Upper lobe of left lung (tissue), 6 donors: Measurements from ENCODE around the gene MT1B. TPM values are rescaled to one million over a fixed set of nuclear protein-coding genes. Genes with fewer than 3 reads are reported as not detected.

ENCODE experiments used
- ATAC-seq, 2 donors: fragments of 200-7000 bp; cut with Tn5 transposase; one replicate each; pipeline ENCODE4 v1.9.1; 2022; ENCODE audit warnings: mild to moderate bottlenecking in 2 of 2, moderate library complexity in 2 of 2; ENCODE audit not compliant: low FRiP score in 2 of 2
- DNase-seq, 2 donors: peaks; one replicate each; pipeline ENCODE4 v3.0.0-alpha.2; 2019 to 2020
- H3K27ac ChIP-seq, 4 donors: fragments of 200-600 bp; sonication (generic); one replicate each; pipeline ENCODE4 v1.5.1; 2016 to 2019
- H3K27me3 ChIP-seq, 4 donors: fragments of 200-600 bp; sonication (generic); one replicate each; pipeline ENCODE4 v1.5.1; 2017 to 2019
- H3K36me3 ChIP-seq, 4 donors: fragments of 200-600 bp; sonication (generic); one replicate each; pipeline ENCODE4 v1.5.1; 2016 to 2019
- H3K4me1 ChIP-seq, 4 donors: fragments of 200-600 bp; sonication (generic); one replicate each; pipeline ENCODE4 v1.5.1; 2018 to 2019
- H3K4me3 ChIP-seq, 4 donors: fragments of 200-600 bp; sonication (generic); one replicate each; pipeline ENCODE4 v1.5.1; 2017 to 2019; ENCODE audit warnings: mild to moderate bottlenecking in 2 of 4, moderate library complexity in 1 of 4
- H3K9me3 ChIP-seq, 4 donors: fragments of 200-600 bp; sonication (generic); one replicate each; pipeline ENCODE4 v1.5.1; 2018 to 2019
- CTCF ChIP-seq, 6 experiments: fragments of 450-650 bp in 4 of 6; fragments of 200-600 bp in 2 of 6; sonication (generic) in 2 of 6; IDR thresholded peaks; one replicate each; pipeline ENCODE4 v1.5.1; 2016 to 2019; ENCODE audit warnings: antibody characterized with exemption in 6 of 6
- EP300 ChIP-seq, 4 donors: sonication (generic); formaldehyde crosslinking; IDR thresholded peaks; one replicate each; pipeline ENCODE4 v1.5.1; 2017; ENCODE audit warnings: antibody characterized with exemption in 4 of 4, control low read depth in 2 of 4
- POLR2A ChIP-seq, 4 donors: fragments of 450-650 bp; IDR thresholded peaks; one replicate each; pipeline ENCODE4 v1.5.1; 2016 to 2017; ENCODE audit warnings: antibody characterized with exemption in 4 of 4, mild to moderate bottlenecking in 2 of 4
- POLR2AphosphoS5 ChIP-seq, 2 donors: sonication (generic); formaldehyde crosslinking; IDR thresholded peaks; one replicate each; pipeline ENCODE4 v1.5.1; 2017; ENCODE audit warnings: antibody characterized with exemption in 2 of 2
- WGBS, 2 donors: methylation state at CpG; one replicate each; pipeline ENCODE4 v1.1.5; 2017 to 2018; 5-methylcytosine and 5-hydroxymethylcytosine counted together
- total RNA-seq, 6 donors: library from RNA; depleted of rRNA in 4 of 6; stranded (reverse); fragments of >200 nt in 4 of 6; gene quantifications; one replicate each; pipeline versions ENCODE4 v1.1.0 to v1.2.1, GENCODE V29; 2016 to 2021
- donor health status: DM: no; HTN: no; CAD: no; lungs with moderate emphysema.
- donor health status: DM: no; HTN: yes; CAD: no; lungs with severe emphysema.

Gene MT1B
- total RNA-seq, 6 donors from 2014 or later = not detected

GRCh38 chr16:56628486-56629350, 23.0 kb upstream of the MT1B start:
- no peaks in the 10 kb centered on the region for H3K36me3 ChIP-seq
- H3K27ac ChIP-seq = peak overlapping the region; percentile 17 to 53 (median 33)
- ATAC-seq = no peak
- TF ChIP-seq EP300 (IDR thresholded peaks at IDR 0.05) = no peak
- DNase-seq = no peak
- peaks cover 9 to 49% (median 20%) of the 10 kb centered on the region in 4 donors for H3K4me1 ChIP-seq
- peaks cover 0 to 7% (median 1%) of the 10 kb centered on the region in 4 donors for H3K27me3 ChIP-seq
- WGBS, 2 donors = 74 to 79% methylated on average over 8 to 9 of the region's 9 CpGs
- H3K4me3 ChIP-seq = no peak overlapping the region
- no peaks in the 10 kb centered on the region for H3K9me3 ChIP-seq

- WGBS, 2 donors = 86 to 95% methylated on average over 3 of the region's 3 CpGs
- ATAC-seq = no peak
- H3K27ac ChIP-seq = peak overlapping the region in 3 of 4 donors; percentile 22 to 53 (median 44)
- no peaks in the 10 kb centered on the region for H3K36me3 ChIP-seq
- TF ChIP-seq CTCF (IDR thresholded peaks at IDR 0.05) (no peak), POLR2AphosphoS5 (IDR thresholded peaks at IDR 0.05) (no peak), POLR2A (IDR thresholded peaks at IDR 0.05) (no peak), EP300 (IDR thresholded peaks at IDR 0.05) (no peak)
- H3K9me3 ChIP-seq = no peaks in the 10 kb centered on the region
- H3K4me3 ChIP-seq = no peak overlapping the region
- peaks cover 0 to 7% (median 1%) of the 10 kb centered on the region in 4 donors for H3K27me3 ChIP-seq
- no peak for DNase-seq
- peaks cover 11 to 49% (median 20%) of the 10 kb centered on the region in 4 donors for H3K4me1 ChIP-seq
Observed at GRCh38 chr16:56629531-56629930, 22.2 kb upstream of the MT1B start.

GRCh38 chr16:56630134-56630533, 21.6 kb upstream of the MT1B start:
- Histone ChIP-seq H3K27ac (no peak overlapping the region), H3K9me3 (no peaks in the 10 kb centered on the region), H3K4me3 (no peak overlapping the region), H3K36me3 (no peaks in the 10 kb centered on the region), H3K27me3 (peaks cover 0 to 8% (median 3%) of the 10 kb centered on the region in 4 donors), H3K4me1 (peaks cover 10 to 49% (median 22%) of the 10 kb centered on the region in 4 donors)
- TF ChIP-seq POLR2A (IDR thresholded peaks at IDR 0.05) (no peak), EP300 (IDR thresholded peaks at IDR 0.05) (no peak)
- 65 to 75% methylated on average over 3 of the region's 3 CpGs for WGBS, 2 donors
- ATAC-seq (no peak), DNase-seq (no peak)

- ATAC-seq (no peak), DNase-seq (no peak)
- Histone ChIP-seq H3K27ac (peak overlapping the region; percentile 82 to 92 (median 87)), H3K9me3 (no peaks in the 10 kb centered on the region), H3K27me3 (peaks cover 0 to 8% (median 4%) of the 10 kb centered on the region in 4 donors), H3K36me3 (no peaks in the 10 kb centered on the region), H3K4me3 (peak overlapping the region in 1 of 4 donors; percentile 56), H3K4me1 (peaks cover 14 to 45% (median 20%) of the 10 kb centered on the region in 4 donors)
- WGBS, 2 donors = 93 to 95% methylated on average over 8 to 10 of the region's 10 CpGs
- no peak for TF ChIP-seq POLR2A (IDR thresholded peaks at IDR 0.05)
- no peak for TF ChIP-seq POLR2AphosphoS5 (IDR thresholded peaks at IDR 0.05)
- no peak for TF ChIP-seq CTCF (IDR thresholded peaks at IDR 0.05)
- TF ChIP-seq EP300 (IDR thresholded peaks at IDR 0.05) = no peak
Observed at GRCh38 chr16:56631197-56631596, 20.5 kb upstream of the MT1B start.

- TF ChIP-seq POLR2A (IDR thresholded peaks at IDR 0.05) (no peak), CTCF (IDR thresholded peaks at IDR 0.05) (no peak), POLR2AphosphoS5 (IDR thresholded peaks at IDR 0.05) (no peak), EP300 (IDR thresholded peaks at IDR 0.05) (no peak)
- DNase-seq = no peak
- H3K27ac ChIP-seq = peak overlapping the region; percentile 82 to 92 (median 87)
- WGBS, 2 donors = 26 to 30% methylated on average over 14 of the region's 14 CpGs
- H3K36me3 ChIP-seq = no peaks in the 10 kb centered on the region
- H3K27me3 ChIP-seq = peaks cover 0 to 8% (median 4%) of the 10 kb centered on the region in 4 donors
- ATAC-seq = no peak
- no peaks in the 10 kb centered on the region for H3K9me3 ChIP-seq
- H3K4me3 ChIP-seq = peak overlapping the region; percentile 3 to 57 (median 50)
- peaks cover 10 to 39% (median 16%) of the 10 kb centered on the region in 4 donors for H3K4me1 ChIP-seq
Observed at GRCh38 chr16:56631832-56632155, 19.9 kb upstream of the MT1B start.
